K562 (cell line): ENCODE data around the gene PPP1R10. TPM values are rescaled to one million over a fixed set of nuclear protein-coding genes. Genes with fewer than 3 reads are reported as not detected.

ENCODE experiments used
- BRD4 ChIP-seq: fragments of 200-600 bp; sonication (generic); IDR thresholded peaks from 2 replicates; pipeline ENCODE4 v1.6.1; 2017; ENCODE audit warnings: inconsistent platforms
- CBFA2T2 ChIP-seq: fragments of 450-650 bp; conservative IDR thresholded peaks from 2 replicates; pipeline ENCODE4 v1.6.1; 2017; ENCODE audit warnings: mild to moderate bottlenecking
- CBFB ChIP-seq: sonication (generic); formaldehyde crosslinking; IDR thresholded peaks from 2 replicates; pipeline ENCODE4 v1.4.0; 2020; ENCODE audit warnings: mild to moderate bottlenecking, missing genetic modification reagents
- ETV1 ChIP-seq: fragments of 450-650 bp; conservative IDR thresholded peaks from 2 replicates; pipeline ENCODE4 v1.6.1; 2016; ENCODE audit warnings: missing genetic modification characterization, control low read depth, low read depth, missing compliant biosample characterization
- FOXJ3 ChIP-seq: sonication (generic); formaldehyde crosslinking; IDR thresholded peaks from 2 replicates; pipeline ENCODE4 v1.4.0; 2020; ENCODE audit warnings: mild to moderate bottlenecking, missing genetic modification reagents
- HMGN3 ChIP-seq: IDR thresholded peaks from 2 replicates; pipeline ENCODE4 v1.6.1; 2011; ENCODE audit warnings: borderline replicate concordance, low read depth, mild to moderate bottlenecking, mixed read lengths, low read length; ENCODE audit not compliant: insufficient read length; ENCODE audit errors: extremely low read depth
- KAT7 ChIP-seq: sonication (generic); formaldehyde crosslinking; IDR thresholded peaks from 2 replicates; pipeline ENCODE4 v1.8.0; 2022; ENCODE audit warnings: missing genetic modification reagents, mild to moderate bottlenecking, borderline replicate concordance
- KDM4B ChIP-seq, 2 experiments: fragments of 450-650 bp in 1 of 2; sonication (generic) in 1 of 2; IDR thresholded peaks; 2 replicates each; pipeline ENCODE4 v1.6.1; 2016 to 2017; ENCODE audit warnings: borderline replicate concordance in 2 of 2, antibody characterized with exemption in 1 of 2, low read depth in 1 of 2, mild to moderate bottlenecking in 1 of 2
- NFXL1 ChIP-seq: fragments of 450-650 bp; formaldehyde crosslinking; IDR thresholded peaks from 2 replicates; pipeline ENCODE4 v1.4.0; 2021; ENCODE audit warnings: mild to moderate bottlenecking
- NR2C2 ChIP-seq, 2 experiments: fragments of 200-800 bp in 1 of 2; sonication (Bioruptor generic) in 1 of 2; sonication (generic) in 1 of 2; formaldehyde crosslinking in 1 of 2; IDR thresholded peaks; 2 replicates each; pipeline versions ENCODE4 v1.6.1 to v1.8.0; 2016 to 2022; ENCODE audit warnings: mild to moderate bottlenecking in 1 of 2, missing compliant biosample characterization in 1 of 2, missing genetic modification characterization in 1 of 2, missing genetic modification reagents in 1 of 2
- SRSF9 ChIP-seq: fragments of 200-400 bp; formaldehyde crosslinking; IDR thresholded peaks from 2 replicates; pipeline ENCODE4 v1.6.1; 2017; ENCODE audit warnings: low read depth, low read length, borderline replicate concordance
- ZBTB2 ChIP-seq: fragments of 450-650 bp; IDR thresholded peaks from 2 replicates; pipeline ENCODE4 v1.6.1; 2016; ENCODE audit warnings: antibody characterized with exemption
- ZKSCAN1 ChIP-seq: fragments of 150-350 bp; IDR thresholded peaks from 2 replicates; pipeline ENCODE4 v1.6.1; 2016; ENCODE audit warnings: low read depth, low read length
- ZNF133 ChIP-seq: fragments of 250-450 bp; sonication (Bioruptor Pico); IDR thresholded peaks from 2 replicates; pipeline ENCODE4 v1.4.0; 2020; ENCODE audit warnings: mild to moderate bottlenecking
- ZNF586 ChIP-seq: fragments of 450-650 bp; formaldehyde crosslinking; conservative IDR thresholded peaks from 2 replicates; pipeline ENCODE4 v1.4.0; 2020; ENCODE audit warnings: mild to moderate bottlenecking, moderate library complexity
- ZNF644 ChIP-seq: fragments of 200-800 bp; sonication (Bioruptor generic); IDR thresholded peaks from 2 replicates; pipeline ENCODE4 v1.6.1; 2016; ENCODE audit warnings: low read depth, missing genetic modification characterization, missing compliant biosample characterization
- ZNF696 ChIP-seq: fragments of 250-450 bp; sonication (Bioruptor Pico); conservative IDR thresholded peaks from 2 replicates; pipeline ENCODE4 v1.4.0; 2020; ENCODE audit warnings: mild to moderate bottlenecking, moderate library complexity
- polyA plus RNA-seq, 8 experiments: library from polyadenylated mRNA; depleted of rRNA in 4 of 8; stranded (reverse) in 5 of 8; unstranded in 3 of 8; fragments of >200 nt; fragmentation: Nextera tagmentation in 2 of 8; fragmentation: Illumina TruSeq in 1 of 8; extraction: Ambion mirVana in 2 of 8; extraction: Trizol in 1 of 8; gene quantifications; 2 replicates each; pipeline versions ENCODE4 v1.2.1 to v1.2.3, GENCODE V29; 2011 to 2014; ENCODE audit warnings: inconsistent platforms in 1 of 8, missing spikeins in 1 of 8
- total RNA-seq, 7 experiments: library from RNA; depleted of rRNA in 6 of 7; stranded (reverse); fragments of >200 nt in 6 of 7; fragmentation: Illumina TruSeq in 2 of 7; extraction: Trizol in 2 of 7; gene quantifications; 2 replicates each; pipeline versions ENCODE4 v1.2.1 to v1.2.3, GENCODE V29; 2011 to 2021; ENCODE audit warnings: low replicate concordance in 1 of 7
- TF ChIP-seq, protein P1 (sequence below): fragments of 250-450 bp; sonication (Bioruptor Pico); IDR thresholded peaks from 2 replicates; pipeline ENCODE4 v1.5.0; 2022; ENCODE audit warnings: mild to moderate bottlenecking
- TF ChIP-seq, protein P2 (sequence below), 2 experiments: fragments of 450-650 bp; conservative IDR thresholded peaks; 2 replicates each; pipeline ENCODE4 v1.6.1; 2017; ENCODE audit warnings: mild to moderate bottlenecking in 2 of 2, moderate library complexity in 2 of 2
- TF ChIP-seq, protein P3 (sequence below), 3 experiments: fragments of 200-800 bp in 1 of 3; sonication (Bioruptor generic) in 1 of 3; sonication (generic) in 1 of 3; formaldehyde crosslinking in 1 of 3; IDR thresholded peaks; 2 replicates each; pipeline versions ENCODE4 v1.6.1 to v1.8.0; 2016 to 2022; ENCODE audit warnings: mild to moderate bottlenecking in 2 of 3, missing compliant biosample characterization in 2 of 3, missing genetic modification characterization in 2 of 3, missing genetic modification reagents in 1 of 3

The PPP1R10 gene
- total and polyA plus RNA-seq, 9 of the 15 experiments (the other 6 are each of a cell fraction or from before 2014, with no cell fraction given) = 14.1 to 65.5 (median 32.6) TPM

DNA sequence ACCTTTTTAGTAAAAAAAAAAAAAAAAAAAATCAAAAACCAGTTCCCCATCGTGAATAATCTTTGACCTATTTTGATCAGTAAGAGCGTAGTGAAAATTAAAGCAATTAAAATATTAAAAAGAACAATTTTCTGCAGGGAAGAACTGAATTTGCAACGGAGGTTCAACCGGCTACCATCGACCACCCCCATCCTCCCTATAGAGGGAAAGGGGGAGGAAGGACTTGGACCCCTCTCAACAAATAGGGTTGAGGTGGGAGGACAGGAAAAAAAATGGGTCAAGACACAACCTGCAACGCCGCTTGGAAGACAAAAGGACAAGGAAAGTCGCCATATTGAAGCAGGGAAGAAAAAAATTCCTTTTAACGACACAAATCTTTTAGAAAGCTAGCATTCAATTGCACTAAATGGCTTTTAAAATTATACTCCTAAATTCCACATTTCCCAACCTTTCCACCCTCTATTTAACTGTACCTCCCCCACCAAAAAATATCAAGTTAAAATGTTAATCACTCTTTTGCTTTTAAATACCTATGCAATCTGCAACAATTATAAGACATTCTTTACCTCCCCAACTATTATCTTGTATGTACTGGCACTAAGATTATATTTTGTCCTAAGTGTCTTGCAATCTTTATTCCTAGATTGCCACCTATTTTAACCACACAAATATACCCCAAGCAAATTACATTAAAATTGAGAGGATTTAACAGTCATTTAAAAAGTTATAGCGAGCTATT, 1.7 kb downstream of the PPP1R10 start (continued):
- no peak for TF ChIP-seq ZBTB2
- TF ChIP-seq BRD4 = peak; percentile 79
- TF ChIP-seq SRSF9 = no peak
- TF ChIP-seq CBFB (CRISPR knock-in tag) = no peak
- peak; percentile 87 for TF ChIP-seq ZNF644 (tag)
- no peak for TF ChIP-seq ZNF133 (CRISPR knock-in tag)
- TF ChIP-seq HMGN3 = no peak
- TF ChIP-seq FOXJ3 (CRISPR knock-in tag) = no peak
- no peak for TF ChIP-seq ETV1 (tag)
- no peak; the same call in 1 of the 2 replicates for TF ChIP-seq ZKSCAN1
- TF ChIP-seq ZNF696 (CRISPR knock-in tag) = no peak
- peak; percentile 76; the same call in 1 of the 2 replicates for TF ChIP-seq NFXL1
- no peak for TF ChIP-seq NR2C2 (CRISPR knock-in tag; IDR thresholded peaks at IDR 0.05)
- TF ChIP-seq NR2C2 (tag; IDR thresholded peaks at IDR 0.05) = peak; percentile 38; the same call in 1 of the 2 replicates
- no peak for TF ChIP-seq KDM4B (IDR thresholded peaks at IDR 0.05; ENCODE audit: borderline replicate concordance in 2 of 2, low read depth in 1 of 2)
- TF ChIP-seq, protein P1, sequence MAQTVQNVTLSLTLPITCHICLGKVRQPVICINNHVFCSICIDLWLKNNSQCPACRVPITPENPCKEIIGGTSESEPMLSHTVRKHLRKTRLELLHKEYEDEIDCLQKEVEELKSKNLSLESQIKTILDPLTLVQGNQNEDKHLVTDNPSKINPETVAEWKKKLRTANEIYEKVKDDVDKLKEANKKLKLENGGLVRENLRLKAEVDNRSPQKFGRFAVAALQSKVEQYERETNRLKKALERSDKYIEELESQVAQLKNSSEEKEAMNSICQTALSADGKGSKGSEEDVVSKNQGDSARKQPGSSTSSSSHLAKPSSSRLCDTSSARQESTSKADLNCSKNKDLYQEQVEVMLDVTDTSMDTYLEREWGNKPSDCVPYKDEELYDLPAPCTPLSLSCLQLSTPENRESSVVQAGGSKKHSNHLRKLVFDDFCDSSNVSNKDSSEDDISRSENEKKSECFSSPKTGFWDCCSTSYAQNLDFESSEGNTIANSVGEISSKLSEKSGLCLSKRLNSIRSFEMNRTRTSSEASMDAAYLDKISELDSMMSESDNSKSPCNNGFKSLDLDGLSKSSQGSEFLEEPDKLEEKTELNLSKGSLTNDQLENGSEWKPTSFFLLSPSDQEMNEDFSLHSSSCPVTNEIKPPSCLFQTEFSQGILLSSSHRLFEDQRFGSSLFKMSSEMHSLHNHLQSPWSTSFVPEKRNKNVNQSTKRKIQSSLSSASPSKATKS (CRISPR knock-in tag) = peak; percentile 78; the same call in 1 of the 2 replicates
- 0 out of 2 replicates have a peak, but pooled peaks have one; percentile 77 for TF ChIP-seq KAT7 (CRISPR knock-in tag)
- TF ChIP-seq CBFA2T2 = no peak
- TF ChIP-seq, protein P2, sequence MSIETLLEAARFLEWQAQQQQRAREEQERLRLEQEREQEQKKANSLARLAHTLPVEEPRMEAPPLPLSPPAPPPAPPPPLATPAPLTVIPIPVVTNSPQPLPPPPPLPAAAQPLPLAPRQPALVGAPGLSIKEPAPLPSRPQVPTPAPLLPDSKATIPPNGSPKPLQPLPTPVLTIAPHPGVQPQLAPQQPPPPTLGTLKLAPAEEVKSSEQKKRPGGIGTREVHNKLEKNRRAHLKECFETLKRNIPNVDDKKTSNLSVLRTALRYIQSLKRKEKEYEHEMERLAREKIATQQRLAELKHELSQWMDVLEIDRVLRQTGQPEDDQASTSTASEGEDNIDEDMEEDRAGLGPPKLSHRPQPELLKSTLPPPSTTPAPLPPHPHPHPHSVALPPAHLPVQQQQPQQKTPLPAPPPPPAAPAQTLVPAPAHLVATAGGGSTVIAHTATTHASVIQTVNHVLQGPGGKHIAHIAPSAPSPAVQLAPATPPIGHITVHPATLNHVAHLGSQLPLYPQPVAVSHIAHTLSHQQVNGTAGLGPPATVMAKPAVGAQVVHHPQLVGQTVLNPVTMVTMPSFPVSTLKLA (conservative IDR thresholded peaks at IDR 0.05) = 0 out of 4 replicates have a peak, but pooled peaks of 1 of the 2 experiments have one; percentile 34
- TF ChIP-seq ZNF586 = no peak
- TF ChIP-seq, protein P3, sequence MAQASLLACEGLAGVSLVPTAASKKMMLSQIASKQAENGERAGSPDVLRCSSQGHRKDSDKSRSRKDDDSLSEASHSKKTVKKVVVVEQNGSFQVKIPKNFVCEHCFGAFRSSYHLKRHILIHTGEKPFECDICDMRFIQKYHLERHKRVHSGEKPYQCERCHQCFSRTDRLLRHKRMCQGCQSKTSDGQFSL (CRISPR knock-in tag; IDR thresholded peaks at IDR 0.05) = no peak
- TF ChIP-seq, protein P3 (tag; IDR thresholded peaks at IDR 0.05) = 0 out of 4 replicates have a peak, but pooled peaks of 1 of the 2 experiments have one; percentile 30
